HEK293 (cell line): Measurements from ENCODE around the gene SLC37A2.
"Not testable (repeated sequence)": the region's sequence is repeated elsewhere in the genome, so short reads cannot be mapped to it uniquely, and the experiment has no call there.

Experiments used
- CTCF ChIA-PET: fragments of 350-600 bp; formaldehyde crosslinking; extraction: SDS; loops from one replicate; lab custom pipeline; 2021; ENCODE audit warnings: antibody characterized with exemption; lab: Yijun Ruan, JAX
- POLR2A ChIA-PET: fragments of 300-600 bp; formaldehyde crosslinking; extraction: SDS; loops from one replicate; lab custom pipeline; 2020; ENCODE audit warnings: antibody characterized with exemption, inconsistent platforms; lab: Yijun Ruan, JAX
- H3K27ac ChIP-seq: fragments of 200-500 bp; sonication (Bioruptor generic); 2 replicates; pipeline ENCODE4 v1.5.1; 2014; ENCODE audit warnings: low read depth, low read length, control low read depth, inconsistent platforms; ENCODE audit errors: extremely low read depth
- H3K36me3 ChIP-seq, 2 experiments: fragments of 200-500 bp in 1 of 2; sonication (Bioruptor generic) in 1 of 2; 1 replicate in 1 of 2; 2 replicates in 1 of 2; pipeline ENCODE4 v1.5.1; 2014 to 2017; ENCODE audit warnings: inconsistent platforms in 2 of 2, low read length in 2 of 2; ENCODE audit not compliant: control insufficient read depth in 2 of 2, insufficient read depth in 1 of 2
- H3K4me1 ChIP-seq: fragments of 200-500 bp; sonication (Bioruptor generic); 2 replicates; pipeline ENCODE4 v1.5.1; 2014; ENCODE audit warnings: mild to moderate bottlenecking, low read length, inconsistent platforms; ENCODE audit not compliant: control insufficient read depth, insufficient read depth
- H3K4me3 ChIP-seq: 2 replicates; pipeline ENCODE4 v1.5.1; 2011; ENCODE audit warnings: low read depth, mild to moderate bottlenecking, control low read depth, low read length, moderate library complexity
- H3K9me3 ChIP-seq: fragments of 200-500 bp; sonication (Bioruptor generic); 2 replicates; pipeline ENCODE4 v1.5.1; 2014; ENCODE audit warnings: low read depth, low read length, inconsistent platforms; ENCODE audit not compliant: control insufficient read depth, insufficient read depth
- EGR2 ChIP-seq: fragments of 450-650 bp; formaldehyde crosslinking; IDR thresholded peaks from 2 replicates; pipeline ENCODE4 v1.5.1; 2016; ENCODE audit warnings: low read depth, missing biosample characterization, missing genetic modification characterization
- GLI4 ChIP-seq: fragments of 450-650 bp; formaldehyde crosslinking; IDR thresholded peaks from 2 replicates; pipeline ENCODE4 v1.5.1; 2016; ENCODE audit warnings: missing biosample characterization, missing genetic modification characterization
- ZBTB8A ChIP-seq: fragments of 450-650 bp; formaldehyde crosslinking; IDR thresholded peaks from 2 replicates; pipeline ENCODE4 v1.5.1; 2016; ENCODE audit warnings: missing biosample characterization, missing genetic modification characterization
- ZFHX2 ChIP-seq: fragments of 450-650 bp; formaldehyde crosslinking; conservative IDR thresholded peaks from 2 replicates; pipeline ENCODE4 v1.5.1; 2016; ENCODE audit warnings: missing biosample characterization, missing genetic modification characterization
- ZNF121 ChIP-seq: fragments of 450-650 bp; formaldehyde crosslinking; IDR thresholded peaks from 2 replicates; pipeline ENCODE4 v1.5.1; 2016; ENCODE audit warnings: missing biosample characterization, missing genetic modification characterization
- ZNF146 ChIP-seq: fragments of 450-650 bp; formaldehyde crosslinking; IDR thresholded peaks from 2 replicates; pipeline ENCODE4 v1.5.1; 2016; ENCODE audit warnings: missing biosample characterization, missing genetic modification characterization
- ZNF211 ChIP-seq: fragments of 450-650 bp; formaldehyde crosslinking; IDR thresholded peaks from 2 replicates; pipeline ENCODE4 v1.5.1; 2016; ENCODE audit warnings: low read depth, missing biosample characterization, missing genetic modification characterization
- ZNF521 ChIP-seq: fragments of 450-650 bp; formaldehyde crosslinking; IDR thresholded peaks from 2 replicates; pipeline ENCODE4 v1.5.1; 2017; ENCODE audit warnings: missing biosample characterization, mild to moderate bottlenecking, missing genetic modification characterization
- ZNF707 ChIP-seq: fragments of 450-650 bp; formaldehyde crosslinking; IDR thresholded peaks from 2 replicates; pipeline ENCODE4 v1.5.1; 2016; ENCODE audit warnings: missing biosample characterization, missing genetic modification characterization
- TF ChIP-seq, protein P1 (sequence below): fragments of 450-650 bp; formaldehyde crosslinking; IDR thresholded peaks from 2 replicates; pipeline ENCODE4 v1.5.1; 2016; ENCODE audit warnings: missing biosample characterization, missing genetic modification characterization
- TF ChIP-seq, protein P2 (sequence below): fragments of 450-650 bp; formaldehyde crosslinking; IDR thresholded peaks from 2 replicates; pipeline ENCODE4 v1.5.1; 2016; ENCODE audit warnings: missing biosample characterization, missing genetic modification characterization
- TF ChIP-seq, protein P3 (sequence below): IDR thresholded peaks from 2 replicates; pipeline ENCODE4 v1.6.1; 2011; ENCODE audit warnings: mild to moderate bottlenecking, low read depth, low read length, borderline replicate concordance
- TF ChIP-seq, protein P4 (sequence below): fragments of 450-650 bp; formaldehyde crosslinking; IDR thresholded peaks from 2 replicates; pipeline ENCODE4 v1.5.1; 2017; ENCODE audit warnings: missing biosample characterization, missing genetic modification characterization

Gene SLC37A2

DNA sequence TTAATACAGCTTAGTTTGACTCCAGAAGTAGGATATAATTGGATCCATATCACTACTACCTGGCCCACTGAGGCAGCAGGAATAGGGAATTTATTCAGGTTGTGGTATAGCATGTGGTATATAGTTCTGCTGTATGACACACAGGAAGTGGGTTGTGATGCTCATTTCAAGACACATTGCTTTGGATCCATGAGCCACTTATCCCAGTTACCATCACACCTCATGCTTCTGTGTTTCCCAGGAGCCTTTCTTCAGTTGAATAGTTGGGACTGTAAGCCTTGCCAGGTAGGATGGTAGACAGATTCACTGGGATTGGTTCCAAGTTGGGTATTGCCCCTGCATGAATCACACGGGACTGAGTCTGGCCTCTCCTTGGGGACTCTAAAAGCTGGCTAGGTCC is 9.9 kb upstream of the SLC37A2 start:
- Histone ChIP-seq H3K4me3 (no peak overlapping the region), H3K4me1 (no peaks in the 10 kb centered on the region), H3K36me3 (peaks cover 0 to 8% of the 10 kb centered on the region in 2 experiments; a peak in 1 of 3 replicates), H3K9me3 (no peaks in the 10 kb centered on the region), H3K27ac (no peak overlapping the region)
- ChIA-PET POLR2A (no interaction called here), CTCF (no interaction called here)
- TF ChIP-seq, protein P1, sequence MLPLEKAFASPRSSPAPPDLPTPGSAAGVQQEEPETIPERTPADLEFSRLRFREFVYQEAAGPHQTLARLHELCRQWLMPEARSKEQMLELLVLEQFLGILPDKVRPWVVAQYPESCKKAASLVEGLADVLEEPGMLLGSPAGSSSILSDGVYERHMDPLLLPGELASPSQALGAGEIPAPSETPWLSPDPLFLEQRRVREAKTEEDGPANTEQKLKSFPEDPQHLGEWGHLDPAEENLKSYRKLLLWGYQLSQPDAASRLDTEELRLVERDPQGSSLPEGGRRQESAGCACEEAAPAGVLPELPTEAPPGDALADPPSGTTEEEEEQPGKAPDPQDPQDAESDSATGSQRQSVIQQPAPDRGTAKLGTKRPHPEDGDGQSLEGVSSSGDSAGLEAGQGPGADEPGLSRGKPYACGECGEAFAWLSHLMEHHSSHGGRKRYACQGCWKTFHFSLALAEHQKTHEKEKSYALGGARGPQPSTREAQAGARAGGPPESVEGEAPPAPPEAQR (tag by site-specific recombination), result no peak
- 0 out of 2 replicates have a peak, but pooled peaks have one; percentile 22 for TF ChIP-seq ZNF211 (tag by site-specific recombination)

DNA sequence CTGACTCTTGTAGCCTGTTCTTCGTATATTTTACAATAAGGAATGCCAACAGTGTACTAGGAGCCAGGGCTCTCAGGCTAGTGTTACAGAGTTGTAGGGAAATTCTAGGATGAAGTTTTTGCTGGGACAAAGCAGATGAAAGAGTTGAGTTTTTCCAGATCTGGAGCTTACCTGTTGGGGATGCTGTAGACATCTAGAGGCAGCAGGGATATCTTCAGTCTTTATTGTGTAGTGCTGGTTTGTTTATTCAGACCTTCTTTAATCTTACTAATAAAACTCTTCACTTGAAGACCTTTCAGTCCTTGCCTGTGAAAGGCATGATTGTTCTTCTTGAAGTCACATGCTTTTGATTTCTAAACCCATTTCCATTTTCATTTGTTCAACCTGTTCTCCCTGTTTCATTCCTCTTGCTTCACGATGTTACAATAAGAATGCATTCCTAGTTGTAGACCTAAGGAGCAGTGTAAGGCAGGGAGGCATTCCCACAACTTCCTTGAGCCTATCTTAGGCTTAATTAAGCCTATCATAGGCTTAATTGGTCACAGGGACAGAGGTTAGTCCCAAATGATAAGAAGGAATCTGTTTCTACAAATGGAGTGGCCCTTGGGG is 7.9 kb upstream of the SLC37A2 start:
- no peak overlapping the region for H3K4me3 ChIP-seq
- ChIA-PET POLR2A (no interaction called here), CTCF (interaction anchor here (0.7 kb wide), 1 partner anchor 295 kb away, joined by 3 read pairs; no protein-coding TSS in a partner anchor)
- no peaks in the 10 kb centered on the region for H3K4me1 ChIP-seq
- H3K9me3 ChIP-seq, result no peaks in the 10 kb centered on the region
- H3K36me3 ChIP-seq, result peaks cover 0 to 8% of the 10 kb centered on the region in 2 experiments; a peak in 1 of 3 replicates
- TF ChIP-seq ZBTB8A (tag by site-specific recombination) (no peak), GLI4 (tag by site-specific recombination) (no peak), ZFHX2 (no peak), ZNF121 (tag by site-specific recombination) (no peak)
- TF ChIP-seq, protein P2, sequence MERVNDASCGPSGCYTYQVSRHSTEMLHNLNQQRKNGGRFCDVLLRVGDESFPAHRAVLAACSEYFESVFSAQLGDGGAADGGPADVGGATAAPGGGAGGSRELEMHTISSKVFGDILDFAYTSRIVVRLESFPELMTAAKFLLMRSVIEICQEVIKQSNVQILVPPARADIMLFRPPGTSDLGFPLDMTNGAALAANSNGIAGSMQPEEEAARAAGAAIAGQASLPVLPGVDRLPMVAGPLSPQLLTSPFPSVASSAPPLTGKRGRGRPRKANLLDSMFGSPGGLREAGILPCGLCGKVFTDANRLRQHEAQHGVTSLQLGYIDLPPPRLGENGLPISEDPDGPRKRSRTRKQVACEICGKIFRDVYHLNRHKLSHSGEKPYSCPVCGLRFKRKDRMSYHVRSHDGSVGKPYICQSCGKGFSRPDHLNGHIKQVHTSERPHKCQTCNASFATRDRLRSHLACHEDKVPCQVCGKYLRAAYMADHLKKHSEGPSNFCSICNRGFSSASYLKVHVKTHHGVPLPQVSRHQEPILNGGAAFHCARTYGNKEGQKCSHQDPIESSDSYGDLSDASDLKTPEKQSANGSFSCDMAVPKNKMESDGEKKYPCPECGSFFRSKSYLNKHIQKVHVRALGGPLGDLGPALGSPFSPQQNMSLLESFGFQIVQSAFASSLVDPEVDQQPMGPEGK (tag by site-specific recombination), result no peak
- TF ChIP-seq, protein P3, sequence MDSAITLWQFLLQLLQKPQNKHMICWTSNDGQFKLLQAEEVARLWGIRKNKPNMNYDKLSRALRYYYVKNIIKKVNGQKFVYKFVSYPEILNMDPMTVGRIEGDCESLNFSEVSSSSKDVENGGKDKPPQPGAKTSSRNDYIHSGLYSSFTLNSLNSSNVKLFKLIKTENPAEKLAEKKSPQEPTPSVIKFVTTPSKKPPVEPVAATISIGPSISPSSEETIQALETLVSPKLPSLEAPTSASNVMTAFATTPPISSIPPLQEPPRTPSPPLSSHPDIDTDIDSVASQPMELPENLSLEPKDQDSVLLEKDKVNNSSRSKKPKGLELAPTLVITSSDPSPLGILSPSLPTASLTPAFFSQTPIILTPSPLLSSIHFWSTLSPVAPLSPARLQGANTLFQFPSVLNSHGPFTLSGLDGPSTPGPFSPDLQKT, result no peak
- no peak overlapping the region for H3K27ac ChIP-seq

DNA sequence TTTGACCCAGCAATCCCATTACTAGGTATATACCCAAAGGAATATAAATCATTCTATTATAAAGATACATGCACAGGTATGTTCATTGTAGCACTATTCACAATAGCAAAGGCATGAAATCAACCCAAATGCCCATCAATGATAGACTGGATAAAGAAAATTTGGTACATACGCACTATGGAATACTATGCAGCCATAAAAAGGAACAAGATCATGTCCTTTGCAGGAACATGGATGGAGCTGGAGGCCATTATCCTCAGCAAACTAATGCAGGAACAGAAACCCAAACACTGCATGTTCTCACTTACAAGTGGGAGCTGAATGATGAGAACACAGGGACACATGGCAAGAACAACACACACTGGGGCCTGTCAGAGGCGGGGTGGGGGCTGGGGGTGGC is 7.0 kb upstream of the SLC37A2 start:
- POLR2A ChIA-PET, result not testable (repeated sequence)

DNA sequence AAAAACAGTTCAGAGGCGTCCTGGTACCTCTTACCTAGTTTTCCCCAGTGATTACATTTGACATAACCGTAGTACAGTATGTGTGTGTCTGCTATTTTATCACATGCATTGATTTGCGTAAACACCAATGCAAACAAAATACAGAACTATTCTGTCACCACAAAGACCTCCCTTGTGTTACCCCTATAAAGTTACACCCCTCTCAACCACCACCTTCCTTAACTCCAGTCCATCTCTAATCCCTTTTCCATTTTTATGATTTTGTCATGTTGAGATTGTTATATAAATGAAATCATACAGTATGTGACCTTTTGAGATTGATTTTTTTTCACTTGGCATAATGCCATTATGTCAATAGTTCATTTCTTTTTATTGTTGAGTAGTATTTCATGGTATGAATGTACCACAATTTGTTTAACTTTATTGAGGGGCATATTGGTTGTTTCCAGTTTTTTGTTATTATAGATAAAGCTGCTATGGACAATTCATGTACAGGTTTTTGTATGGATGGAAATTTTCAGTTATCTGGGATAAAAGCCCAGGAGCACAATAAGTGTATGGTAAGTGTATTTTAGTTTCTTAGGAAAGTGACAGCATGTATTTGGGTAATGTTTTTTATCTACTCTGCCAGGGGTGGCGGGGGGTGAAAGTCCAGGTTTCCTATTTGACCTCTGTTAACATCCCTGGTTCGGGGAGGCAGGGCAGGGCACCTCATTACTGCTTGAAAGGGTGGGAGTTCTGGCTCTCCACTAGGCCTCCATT is 6.0 kb upstream of the SLC37A2 start:
- Histone ChIP-seq H3K9me3 (no peaks in the 10 kb centered on the region), H3K27ac (no peak overlapping the region), H3K36me3 (peaks cover 0 to 8% of the 10 kb centered on the region in 2 experiments; a peak in 1 of 3 replicates), H3K4me3 (no peak overlapping the region), H3K4me1 (no peaks in the 10 kb centered on the region)
- TF ChIP-seq ZNF521 (tag by site-specific recombination), result no peak
- TF ChIP-seq EGR2 (tag by site-specific recombination), result no peak
- no peak for TF ChIP-seq ZNF707 (tag by site-specific recombination)
- TF ChIP-seq, protein P4, sequence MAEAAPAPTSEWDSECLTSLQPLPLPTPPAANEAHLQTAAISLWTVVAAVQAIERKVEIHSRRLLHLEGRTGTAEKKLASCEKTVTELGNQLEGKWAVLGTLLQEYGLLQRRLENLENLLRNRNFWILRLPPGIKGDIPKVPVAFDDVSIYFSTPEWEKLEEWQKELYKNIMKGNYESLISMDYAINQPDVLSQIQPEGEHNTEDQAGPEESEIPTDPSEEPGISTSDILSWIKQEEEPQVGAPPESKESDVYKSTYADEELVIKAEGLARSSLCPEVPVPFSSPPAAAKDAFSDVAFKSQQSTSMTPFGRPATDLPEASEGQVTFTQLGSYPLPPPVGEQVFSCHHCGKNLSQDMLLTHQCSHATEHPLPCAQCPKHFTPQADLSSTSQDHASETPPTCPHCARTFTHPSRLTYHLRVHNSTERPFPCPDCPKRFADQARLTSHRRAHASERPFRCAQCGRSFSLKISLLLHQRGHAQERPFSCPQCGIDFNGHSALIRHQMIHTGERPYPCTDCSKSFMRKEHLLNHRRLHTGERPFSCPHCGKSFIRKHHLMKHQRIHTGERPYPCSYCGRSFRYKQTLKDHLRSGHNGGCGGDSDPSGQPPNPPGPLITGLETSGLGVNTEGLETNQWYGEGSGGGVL (tag by site-specific recombination), result no peak
- no peak for TF ChIP-seq ZFHX2
- ChIA-PET CTCF (interaction anchor here (0.9 kb wide), 1 partner anchor 374 kb away, joined by 3 read pairs; no protein-coding TSS in a partner anchor), POLR2A (no interaction called here)

More for the DNA sequence above, 7.0 kb upstream of the SLC37A2 start:
- H3K4me3 ChIP-seq, H3K36me3 ChIP-seq, H3K27ac ChIP-seq, H3K4me1 ChIP-seq, H3K9me3 ChIP-seq: not testable (repeated sequence)
- CTCF ChIA-PET, result interaction anchor here (0.9 kb wide), 1 partner anchor 375 kb away, joined by 3 read pairs; no protein-coding TSS in a partner anchor
- peak; percentile 76; the same call in 1 of the 2 replicates for TF ChIP-seq ZNF146 (tag by site-specific recombination)
